GM10266 (cell line): Measurements from ENCODE around the gene UROC1.

Source experiments
- DNase-seq: peaks from one replicate; pipeline ENCODE4 v3.0.0; 2012; ENCODE audit errors: extremely low spot score
- TF ChIP-seq, protein P1 (sequence below): IDR thresholded peaks from 2 replicates; pipeline ENCODE4 v1.5.1; 2012; ENCODE audit warnings: mild to moderate bottlenecking, low read depth; ENCODE audit not compliant: control insufficient read depth, insufficient read depth; ENCODE audit errors: missing control alignments

Gene UROC1

GRCh38 chr3:126487151-126487771 lies 30.3 kb downstream of the UROC1 start:
- TF ChIP-seq, protein P1, sequence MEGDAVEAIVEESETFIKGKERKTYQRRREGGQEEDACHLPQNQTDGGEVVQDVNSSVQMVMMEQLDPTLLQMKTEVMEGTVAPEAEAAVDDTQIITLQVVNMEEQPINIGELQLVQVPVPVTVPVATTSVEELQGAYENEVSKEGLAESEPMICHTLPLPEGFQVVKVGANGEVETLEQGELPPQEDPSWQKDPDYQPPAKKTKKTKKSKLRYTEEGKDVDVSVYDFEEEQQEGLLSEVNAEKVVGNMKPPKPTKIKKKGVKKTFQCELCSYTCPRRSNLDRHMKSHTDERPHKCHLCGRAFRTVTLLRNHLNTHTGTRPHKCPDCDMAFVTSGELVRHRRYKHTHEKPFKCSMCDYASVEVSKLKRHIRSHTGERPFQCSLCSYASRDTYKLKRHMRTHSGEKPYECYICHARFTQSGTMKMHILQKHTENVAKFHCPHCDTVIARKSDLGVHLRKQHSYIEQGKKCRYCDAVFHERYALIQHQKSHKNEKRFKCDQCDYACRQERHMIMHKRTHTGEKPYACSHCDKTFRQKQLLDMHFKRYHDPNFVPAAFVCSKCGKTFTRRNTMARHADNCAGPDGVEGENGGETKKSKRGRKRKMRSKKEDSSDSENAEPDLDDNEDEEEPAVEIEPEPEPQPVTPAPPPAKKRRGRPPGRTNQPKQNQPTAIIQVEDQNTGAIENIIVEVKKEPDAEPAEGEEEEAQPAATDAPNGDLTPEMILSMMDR: no peak
- DNase-seq: no peak

DNA sequence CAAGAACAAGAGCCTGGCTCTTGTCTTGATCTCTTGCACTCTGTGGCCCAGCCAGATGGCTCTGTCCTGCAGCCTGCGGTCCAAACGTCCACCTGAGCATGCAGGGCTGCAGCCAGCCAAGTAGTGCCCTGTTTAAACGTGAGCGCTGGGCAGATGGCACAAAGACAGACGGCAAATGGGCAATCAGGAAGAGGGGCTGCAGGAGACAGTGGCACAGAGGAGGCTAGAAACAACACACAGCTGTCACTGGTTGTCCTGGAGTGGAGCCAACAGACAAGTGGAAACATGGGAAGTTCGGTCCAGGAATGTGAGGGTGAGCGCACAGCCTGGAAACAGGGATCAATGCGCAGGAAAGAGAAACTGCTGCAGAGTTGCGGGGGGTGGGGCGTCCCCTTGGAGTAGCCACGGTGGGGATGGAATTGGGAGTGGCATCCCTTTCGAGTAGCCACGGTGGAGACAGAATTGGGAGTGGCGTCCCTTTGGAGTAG lies 31.2 kb downstream of the UROC1 start:
- DNase-seq: no peak
- TF ChIP-seq, protein P1: no peak

DNA sequence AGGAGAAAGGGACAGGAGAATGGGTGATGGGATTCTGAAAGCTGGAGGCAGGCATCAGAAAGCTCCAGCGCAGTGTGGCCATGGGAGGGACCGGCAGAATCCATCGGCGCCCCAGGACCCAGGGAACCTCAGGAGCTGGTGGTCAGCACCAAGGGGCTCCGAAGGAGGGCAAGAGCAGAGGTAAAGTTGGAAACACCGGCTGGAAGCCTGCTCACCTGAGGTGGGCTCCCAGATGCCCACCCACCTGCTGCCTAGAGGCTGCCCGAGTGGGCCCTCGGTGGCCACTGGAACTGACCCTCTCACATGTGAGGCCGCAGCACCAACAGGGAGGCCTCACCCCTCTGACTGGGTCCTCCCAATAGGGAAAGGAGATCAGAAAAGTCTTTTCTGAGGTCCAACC lies 31.6 kb downstream of the UROC1 start:
- no peak for DNase-seq
- TF ChIP-seq, protein P1: no peak

- TF ChIP-seq, protein P1: no peak
- no peak for DNase-seq
Observed at GRCh38 chr3:126485176-126485897, 32.2 kb downstream of the UROC1 start.

DNA sequence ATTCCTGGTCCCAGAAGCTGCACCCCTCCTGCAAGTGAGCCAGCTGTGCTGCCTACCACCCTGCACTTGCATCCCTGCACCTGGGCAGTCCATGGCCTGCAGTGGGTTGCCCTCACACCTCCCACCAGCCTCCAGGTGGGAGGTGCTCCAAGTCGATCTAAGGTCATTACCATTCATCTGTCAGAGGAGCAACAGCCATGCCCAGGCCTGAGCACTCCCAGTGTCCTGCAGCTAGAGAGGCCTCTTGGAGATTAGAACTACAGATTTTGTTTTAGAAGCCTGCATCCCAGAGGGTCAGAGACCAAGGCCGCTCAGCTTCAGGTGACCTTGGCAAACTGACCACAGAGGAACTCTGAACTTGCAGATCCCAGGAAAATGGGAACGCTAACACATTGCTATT lies 32.9 kb downstream of the UROC1 start:
- DNase-seq: no peak
- TF ChIP-seq, protein P1: no peak

DNA sequence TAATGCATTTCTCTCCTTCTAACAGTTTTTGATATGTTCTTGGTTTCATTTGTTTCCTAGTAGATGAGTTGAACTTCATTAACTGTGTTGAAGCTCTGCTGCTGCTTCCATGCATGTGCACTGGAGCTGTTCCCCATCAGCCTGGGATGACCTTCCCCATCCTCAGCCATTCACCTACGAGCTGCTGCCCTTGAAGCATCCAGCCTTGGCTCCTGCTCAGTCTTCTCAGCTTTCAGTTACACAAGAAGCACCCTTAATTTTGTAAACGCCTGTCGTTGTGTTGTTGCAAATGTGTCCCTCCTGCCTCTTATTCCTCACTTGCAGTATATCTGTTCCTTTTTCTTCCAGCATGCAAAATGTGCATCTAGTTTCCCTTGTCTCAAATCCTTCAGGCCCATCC lies 33.4 kb downstream of the UROC1 start:
- TF ChIP-seq, protein P1: no peak
- no peak for DNase-seq

GRCh38 chr3:126483321-126483761 lies 34.2 kb downstream of the UROC1 start:
- TF ChIP-seq, protein P1: no peak
- DNase-seq: no peak
